GM23338 (cell line): ENCODE measurements around the gene BST2. TPM values are rescaled to one million over a fixed set of nuclear protein-coding genes. Genes with fewer than 3 reads are reported as not detected.

ENCODE experiments used
- ATAC-seq: fragments of 200-7000 bp; cut with Tn5 transposase; 3 replicates; pipeline ENCODE4 v1.9.1; 2020
- DNase-seq: peaks from one replicate; pipeline ENCODE4 v3.0.0-alpha.2; 2015; ENCODE audit warnings: low spot score
- H2AFZ ChIP-seq: fragments of 200-600 bp; sonication (generic); 2 replicates; pipeline ENCODE4 v1.8.0; 2016; ENCODE audit warnings: antibody characterized with exemption, mild to moderate bottlenecking, moderate library complexity
- H3F3A ChIP-seq: fragments of 200-600 bp; sonication (generic); replicated peaks from 2 replicates; pipeline ENCODE4 v1.8.0; 2017; ENCODE audit warnings: antibody characterized with exemption, mixed run types, low read depth
- H3K27ac ChIP-seq: fragments of 200-600 bp; sonication (generic); 2 replicates; pipeline ENCODE4 v1.6.1; 2016; ENCODE audit warnings: low read depth
- H3K27me3 ChIP-seq: fragments of 200-600 bp; sonication (generic); 2 replicates; pipeline ENCODE4 v1.8.0; 2016; ENCODE audit warnings: mild to moderate bottlenecking, mixed run types, moderate library complexity; ENCODE audit not compliant: insufficient read depth
- H3K36me3 ChIP-seq: fragments of 200-600 bp; sonication (generic); 2 replicates; pipeline ENCODE4 v1.8.0; 2016; ENCODE audit warnings: mild to moderate bottlenecking; ENCODE audit not compliant: insufficient read depth
- H3K4me1 ChIP-seq: fragments of 200-600 bp; sonication (generic); 2 replicates; pipeline ENCODE4 v1.8.0; 2016; ENCODE audit warnings: mild to moderate bottlenecking, moderate library complexity; ENCODE audit not compliant: insufficient read depth
- H3K4me2 ChIP-seq: fragments of 200-600 bp; sonication (generic); 2 replicates; pipeline ENCODE4 v1.7.1; 2017; ENCODE audit warnings: mixed run types
- H3K4me3 ChIP-seq: fragments of 200-600 bp; sonication (generic); 2 replicates; pipeline ENCODE4 v1.6.1; 2016; ENCODE audit warnings: mixed run types
- H3K79me2 ChIP-seq: fragments of 200-600 bp; sonication (generic); replicated peaks from 2 replicates; pipeline ENCODE4 v1.8.0; 2017; ENCODE audit warnings: mild to moderate bottlenecking; ENCODE audit not compliant: insufficient read depth
- H3K9me2 ChIP-seq: fragments of 200-600 bp; sonication (generic); 2 replicates; pipeline ENCODE4 v1.8.0; 2017; ENCODE audit not compliant: insufficient read depth
- H4K20me1 ChIP-seq: fragments of 200-600 bp; sonication (generic); replicated peaks from 2 replicates; pipeline ENCODE4 v1.8.0; 2017; ENCODE audit warnings: mild to moderate bottlenecking; ENCODE audit not compliant: insufficient read depth
- H3K27ac Mint-ChIP-seq: 2 replicates; pipeline ENCODE4 v1.8.0; 2020; ENCODE audit warnings: inconsistent platforms, mild to moderate bottlenecking, moderate library complexity, mixed read lengths
- H3K27me3 Mint-ChIP-seq: 3 replicates; pipeline ENCODE4 v1.8.0; 2022; ENCODE audit warnings: low read depth, mild to moderate bottlenecking, moderate library complexity, mixed read lengths, inconsistent platforms; ENCODE audit not compliant: insufficient read depth, poor library complexity
- H3K36me3 Mint-ChIP-seq: 3 replicates; pipeline ENCODE4 v1.8.0; 2021; ENCODE audit warnings: low read depth, mild to moderate bottlenecking, inconsistent platforms, moderate library complexity, mixed read lengths
- H3K4me1 Mint-ChIP-seq: 3 replicates; pipeline ENCODE4 v1.8.0; 2020; ENCODE audit warnings: mild to moderate bottlenecking, inconsistent platforms, mixed read lengths
- H3K4me3 Mint-ChIP-seq: 3 replicates; pipeline ENCODE4 v1.8.0; 2021; ENCODE audit warnings: moderate library complexity, mild to moderate bottlenecking, inconsistent platforms, mixed read lengths
- H3K9me3 Mint-ChIP-seq: 3 replicates; pipeline ENCODE4 v1.8.0; 2020; ENCODE audit warnings: moderate library complexity, mild to moderate bottlenecking, inconsistent platforms, mixed read lengths
- CREB1 ChIP-seq: fragments of 250-450 bp; sonication (Bioruptor Pico); IDR thresholded peaks from 2 replicates; pipeline ENCODE4 v1.5.0; 2020; ENCODE audit warnings: low read depth, mild to moderate bottlenecking, moderate library complexity
- EZH2 ChIP-seq: fragments of 200-600 bp; sonication (generic); IDR thresholded peaks from one replicate; pipeline ENCODE4 v1.8.0; 2017; ENCODE audit warnings: antibody characterized with exemption, mild to moderate bottlenecking, low read depth; ENCODE audit not compliant: unreplicated experiment
- EZH2phosphoT487 ChIP-seq: fragments of 200-600 bp; sonication (generic); IDR thresholded peaks from one replicate; pipeline ENCODE4 v1.8.1; 2018; ENCODE audit warnings: antibody characterized with exemption; ENCODE audit not compliant: unreplicated experiment
- JUNB ChIP-seq: IDR thresholded peaks from one replicate; pipeline ENCODE4 v1.6.1; 2016; ENCODE audit warnings: antibody characterized with exemption; ENCODE audit not compliant: unreplicated experiment
- NANOG ChIP-seq: IDR thresholded peaks from 2 replicates; pipeline ENCODE4 v1.6.1; 2016; ENCODE audit warnings: antibody characterized with exemption, borderline replicate concordance
- ZNF114 ChIP-seq: fragments of 250-450 bp; sonication (Bioruptor Pico); IDR thresholded peaks from 2 replicates; pipeline ENCODE4 v1.5.0; 2020; ENCODE audit warnings: mild to moderate bottlenecking, moderate library complexity
- polyA plus RNA-seq: library from polyadenylated mRNA; unstranded; fragments of >200 nt; fragmentation: Nextera tagmentation; extraction: Ambion mirVana; gene quantifications from 2 replicates; pipeline ENCODE4 v1.2.1, GENCODE V29; 2016
- total RNA-seq: library from RNA; depleted of rRNA; stranded (reverse); fragments of >200 nt; shearing (Covaris generic); gene quantifications from 2 replicates; pipeline ENCODE4 v1.2.3, GENCODE V29; 2014
- TF ChIP-seq, protein P1 (sequence below): IDR thresholded peaks from 2 replicates; pipeline ENCODE4 v1.6.1; 2016; ENCODE audit warnings: antibody characterized with exemption
- TF ChIP-seq, protein P2 (sequence below): fragments of 250-450 bp; sonication (Bioruptor Pico); IDR thresholded peaks from 2 replicates; pipeline ENCODE4 v1.5.0; 2020; ENCODE audit warnings: mild to moderate bottlenecking, moderate library complexity

BST2 gene
- total and polyA plus RNA-seq, 2 experiments from 2014 or later = 24.9 to 33.9 TPM

GRCh38 chr19:17450264-17451075 is 45.0 kb upstream of the BST2 start:
- Histone ChIP-seq H3K27me3 (peaks cover 46% of the 10 kb centered on the region), H3K79me2 (no peaks in the 10 kb centered on the region), H3K4me1 (peaks cover 12% of the 10 kb centered on the region), H3K27ac (no peak overlapping the region), H3K9me2 (no peaks in the 10 kb centered on the region), H3F3A (peaks cover 3% of the 10 kb centered on the region; the same call in 1 of the 2 replicates), H3K36me3 (no peaks in the 10 kb centered on the region), H3K4me2 (no peak overlapping the region), H4K20me1 (no peaks in the 10 kb centered on the region), H2AFZ (no peak overlapping the region), H3K4me3 (no peak overlapping the region)
- Mint-ChIP-seq H3K27ac (no peak overlapping the region), H3K27me3 (peaks cover 34% of the 10 kb centered on the region), H3K4me3 (no peak overlapping the region; the same call in 2 of the 3 replicates), H3K4me1 (peaks cover 15% of the 10 kb centered on the region), H3K36me3 (no peaks in the 10 kb centered on the region; the same call in 2 of the 3 replicates), H3K9me3 (peaks cover 4% of the 10 kb centered on the region; the same call in 1 of the 3 replicates)
- no peak for DNase-seq
- no peak for ATAC-seq
- TF ChIP-seq, protein P1, sequence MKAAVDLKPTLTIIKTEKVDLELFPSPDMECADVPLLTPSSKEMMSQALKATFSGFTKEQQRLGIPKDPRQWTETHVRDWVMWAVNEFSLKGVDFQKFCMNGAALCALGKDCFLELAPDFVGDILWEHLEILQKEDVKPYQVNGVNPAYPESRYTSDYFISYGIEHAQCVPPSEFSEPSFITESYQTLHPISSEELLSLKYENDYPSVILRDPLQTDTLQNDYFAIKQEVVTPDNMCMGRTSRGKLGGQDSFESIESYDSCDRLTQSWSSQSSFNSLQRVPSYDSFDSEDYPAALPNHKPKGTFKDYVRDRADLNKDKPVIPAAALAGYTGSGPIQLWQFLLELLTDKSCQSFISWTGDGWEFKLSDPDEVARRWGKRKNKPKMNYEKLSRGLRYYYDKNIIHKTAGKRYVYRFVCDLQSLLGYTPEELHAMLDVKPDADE = no peak
- TF ChIP-seq, protein P2, sequence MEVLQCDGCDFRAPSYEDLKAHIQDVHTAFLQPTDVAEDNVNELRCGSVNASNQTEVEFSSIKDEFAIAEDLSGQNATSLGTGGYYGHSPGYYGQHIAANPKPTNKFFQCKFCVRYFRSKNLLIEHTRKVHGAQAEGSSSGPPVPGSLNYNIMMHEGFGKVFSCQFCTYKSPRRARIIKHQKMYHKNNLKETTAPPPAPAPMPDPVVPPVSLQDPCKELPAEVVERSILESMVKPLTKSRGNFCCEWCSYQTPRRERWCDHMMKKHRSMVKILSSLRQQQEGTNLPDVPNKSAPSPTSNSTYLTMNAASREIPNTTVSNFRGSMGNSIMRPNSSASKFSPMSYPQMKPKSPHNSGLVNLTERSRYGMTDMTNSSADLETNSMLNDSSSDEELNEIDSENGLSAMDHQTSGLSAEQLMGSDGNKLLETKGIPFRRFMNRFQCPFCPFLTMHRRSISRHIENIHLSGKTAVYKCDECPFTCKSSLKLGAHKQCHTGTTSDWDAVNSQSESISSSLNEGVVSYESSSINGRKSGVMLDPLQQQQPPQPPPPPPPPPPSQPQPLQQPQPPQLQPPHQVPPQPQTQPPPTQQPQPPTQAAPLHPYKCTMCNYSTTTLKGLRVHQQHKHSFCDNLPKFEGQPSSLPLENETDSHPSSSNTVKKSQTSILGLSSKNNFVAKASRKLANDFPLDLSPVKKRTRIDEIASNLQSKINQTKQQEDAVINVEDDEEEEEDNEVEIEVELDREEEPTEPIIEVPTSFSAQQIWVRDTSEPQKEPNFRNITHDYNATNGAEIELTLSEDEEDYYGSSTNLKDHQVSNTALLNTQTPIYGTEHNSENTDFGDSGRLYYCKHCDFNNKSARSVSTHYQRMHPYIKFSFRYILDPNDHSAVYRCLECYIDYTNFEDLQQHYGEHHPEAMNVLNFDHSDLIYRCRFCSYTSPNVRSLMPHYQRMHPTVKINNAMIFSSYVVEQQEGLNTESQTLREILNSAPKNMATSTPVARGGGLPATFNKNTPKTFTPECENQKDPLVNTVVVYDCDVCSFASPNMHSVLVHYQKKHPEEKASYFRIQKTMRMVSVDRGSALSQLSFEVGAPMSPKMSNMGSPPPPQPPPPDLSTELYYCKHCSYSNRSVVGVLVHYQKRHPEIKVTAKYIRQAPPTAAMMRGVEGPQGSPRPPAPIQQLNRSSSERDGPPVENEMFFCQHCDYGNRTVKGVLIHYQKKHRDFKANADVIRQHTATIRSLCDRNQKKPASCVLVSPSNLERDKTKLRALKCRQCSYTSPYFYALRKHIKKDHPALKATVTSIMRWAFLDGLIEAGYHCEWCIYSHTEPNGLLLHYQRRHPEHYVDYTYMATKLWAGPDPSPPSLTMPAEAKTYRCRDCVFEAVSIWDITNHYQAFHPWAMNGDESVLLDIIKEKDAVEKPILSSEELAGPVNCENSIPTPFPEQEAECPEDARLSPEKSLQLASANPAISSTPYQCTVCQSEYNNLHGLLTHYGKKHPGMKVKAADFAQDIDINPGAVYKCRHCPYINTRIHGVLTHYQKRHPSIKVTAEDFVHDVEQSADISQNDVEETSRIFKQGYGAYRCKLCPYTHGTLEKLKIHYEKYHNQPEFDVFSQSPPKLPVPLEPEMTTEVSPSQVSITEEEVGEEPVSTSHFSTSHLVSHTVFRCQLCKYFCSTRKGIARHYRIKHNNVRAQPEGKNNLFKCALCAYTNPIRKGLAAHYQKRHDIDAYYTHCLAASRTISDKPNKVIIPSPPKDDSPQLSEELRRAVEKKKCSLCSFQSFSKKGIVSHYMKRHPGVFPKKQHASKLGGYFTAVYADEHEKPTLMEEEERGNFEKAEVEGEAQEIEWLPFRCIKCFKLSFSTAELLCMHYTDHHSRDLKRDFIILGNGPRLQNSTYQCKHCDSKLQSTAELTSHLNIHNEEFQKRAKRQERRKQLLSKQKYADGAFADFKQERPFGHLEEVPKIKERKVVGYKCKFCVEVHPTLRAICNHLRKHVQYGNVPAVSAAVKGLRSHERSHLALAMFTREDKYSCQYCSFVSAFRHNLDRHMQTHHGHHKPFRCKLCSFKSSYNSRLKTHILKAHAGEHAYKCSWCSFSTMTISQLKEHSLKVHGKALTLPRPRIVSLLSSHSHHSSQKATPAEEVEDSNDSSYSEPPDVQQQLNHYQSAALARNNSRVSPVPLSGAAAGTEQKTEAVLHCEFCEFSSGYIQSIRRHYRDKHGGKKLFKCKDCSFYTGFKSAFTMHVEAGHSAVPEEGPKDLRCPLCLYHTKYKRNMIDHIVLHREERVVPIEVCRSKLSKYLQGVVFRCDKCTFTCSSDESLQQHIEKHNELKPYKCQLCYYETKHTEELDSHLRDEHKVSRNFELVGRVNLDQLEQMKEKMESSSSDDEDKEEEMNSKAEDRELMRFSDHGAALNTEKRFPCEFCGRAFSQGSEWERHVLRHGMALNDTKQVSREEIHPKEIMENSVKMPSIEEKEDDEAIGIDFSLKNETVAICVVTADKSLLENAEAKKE (CRISPR knock-in tag) = no peak
- TF ChIP-seq JUNB (no peak), ZNF114 (CRISPR knock-in tag) (no peak), EZH2phosphoT487 (no peak), NANOG (no peak), EZH2 (no peak), CREB1 (no peak)
